ENCODE data around the gene DYDC2.

GRCh38 chr10:80357851-80358125 lies 1.2 kb downstream of the DYDC2 start:
- TF ChIP-seq CTCF (IDR thresholded peaks at IDR 0.05; ENCODE audit: low read depth, low read length, missing input control) = no peak
- TF ChIP-seq RXRA (IDR thresholded peaks at IDR 0.05) = no peak
- no peak for TF ChIP-seq YY1 (IDR thresholded peaks at IDR 0.05)
- no peak for TF ChIP-seq RAD21 (IDR thresholded peaks at IDR 0.05)
- no peak for TF ChIP-seq SP1 (IDR thresholded peaks at IDR 0.05)
- TF ChIP-seq JUND (IDR thresholded peaks at IDR 0.05) = no peak
- TF ChIP-seq ATF3 (IDR thresholded peaks at IDR 0.05) = no peak
- TF ChIP-seq EGR1 (IDR thresholded peaks at IDR 0.05; ENCODE audit: low read depth in 2 of 2) = no peak
- no peak for TF ChIP-seq REST (IDR thresholded peaks at IDR 0.05)
- TF ChIP-seq, protein P1, sequence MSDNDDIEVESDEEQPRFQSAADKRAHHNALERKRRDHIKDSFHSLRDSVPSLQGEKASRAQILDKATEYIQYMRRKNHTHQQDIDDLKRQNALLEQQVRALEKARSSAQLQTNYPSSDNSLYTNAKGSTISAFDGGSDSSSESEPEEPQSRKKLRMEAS (IDR thresholded peaks at IDR 0.05) = no peak
